Cardiac fibroblast (primary cell): ENCODE results near the gene SPATC1L.

ENCODE experiments used
- DNase-seq, 2 donors: peaks; one replicate each; pipeline versions ENCODE4 v3.0.0 to v3.0.0-alpha.2; 2010; ENCODE audit warnings: low read depth in 2 of 2
- H3K4me3 ChIP-seq, 2 donors: replicated peaks in 1 of 2; 1 replicate in 1 of 2; 2 replicates in 1 of 2; pipeline ENCODE4 v1.5.1; 2011; ENCODE audit warnings: low read depth in 2 of 2, low read length in 2 of 2, mild to moderate bottlenecking in 2 of 2, moderate library complexity in 1 of 2
- TF ChIP-seq, protein P1 (sequence below): IDR thresholded peaks from one replicate; pipeline ENCODE4 v1.5.1; 2011; ENCODE audit warnings: low read depth, mild to moderate bottlenecking, low read length, inconsistent platforms

Gene SPATC1L

DNA sequence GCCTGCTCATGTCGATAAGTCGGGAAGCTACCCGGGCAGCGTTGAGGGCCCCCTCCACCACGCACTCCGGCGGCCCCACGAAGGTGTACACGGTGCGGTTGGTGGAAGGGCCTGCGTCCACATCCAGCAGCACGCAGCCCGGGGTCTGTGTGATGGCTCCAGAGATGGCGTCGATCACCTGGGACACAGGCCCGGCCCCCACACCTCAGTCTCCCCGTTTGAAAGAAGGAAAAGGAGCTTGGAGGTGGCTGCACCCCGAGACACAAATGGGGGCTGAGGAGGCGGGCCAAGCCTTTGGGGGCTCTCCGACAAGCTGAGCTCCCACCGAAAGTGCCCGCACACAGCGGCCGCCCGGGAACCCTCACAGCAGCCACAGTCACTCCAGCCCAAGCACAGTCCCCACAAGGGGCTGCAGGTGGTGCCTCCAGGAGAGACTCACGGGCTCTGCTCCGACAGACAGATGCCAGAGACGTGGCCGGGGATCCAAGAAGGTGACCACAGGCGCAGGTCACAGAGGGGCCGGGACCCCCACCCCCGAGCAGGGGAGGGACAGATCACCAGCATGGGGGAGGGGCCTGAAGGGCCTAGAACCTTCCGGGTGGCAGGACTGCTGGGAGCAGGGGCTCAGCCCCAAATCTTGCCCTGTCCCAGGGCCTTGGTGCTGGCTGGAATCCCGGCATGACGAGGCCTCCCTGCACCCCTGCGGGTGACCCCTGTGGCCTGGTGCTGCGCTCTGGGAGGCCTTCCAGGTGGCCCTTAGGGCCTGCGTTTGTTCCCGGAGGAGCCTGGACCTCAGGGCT, 29.9 kb downstream of the SPATC1L start:
- TF ChIP-seq, protein P1, sequence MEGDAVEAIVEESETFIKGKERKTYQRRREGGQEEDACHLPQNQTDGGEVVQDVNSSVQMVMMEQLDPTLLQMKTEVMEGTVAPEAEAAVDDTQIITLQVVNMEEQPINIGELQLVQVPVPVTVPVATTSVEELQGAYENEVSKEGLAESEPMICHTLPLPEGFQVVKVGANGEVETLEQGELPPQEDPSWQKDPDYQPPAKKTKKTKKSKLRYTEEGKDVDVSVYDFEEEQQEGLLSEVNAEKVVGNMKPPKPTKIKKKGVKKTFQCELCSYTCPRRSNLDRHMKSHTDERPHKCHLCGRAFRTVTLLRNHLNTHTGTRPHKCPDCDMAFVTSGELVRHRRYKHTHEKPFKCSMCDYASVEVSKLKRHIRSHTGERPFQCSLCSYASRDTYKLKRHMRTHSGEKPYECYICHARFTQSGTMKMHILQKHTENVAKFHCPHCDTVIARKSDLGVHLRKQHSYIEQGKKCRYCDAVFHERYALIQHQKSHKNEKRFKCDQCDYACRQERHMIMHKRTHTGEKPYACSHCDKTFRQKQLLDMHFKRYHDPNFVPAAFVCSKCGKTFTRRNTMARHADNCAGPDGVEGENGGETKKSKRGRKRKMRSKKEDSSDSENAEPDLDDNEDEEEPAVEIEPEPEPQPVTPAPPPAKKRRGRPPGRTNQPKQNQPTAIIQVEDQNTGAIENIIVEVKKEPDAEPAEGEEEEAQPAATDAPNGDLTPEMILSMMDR: no peak
- H3K4me3 ChIP-seq: no peak overlapping the region
- DNase-seq: no peak

DNA sequence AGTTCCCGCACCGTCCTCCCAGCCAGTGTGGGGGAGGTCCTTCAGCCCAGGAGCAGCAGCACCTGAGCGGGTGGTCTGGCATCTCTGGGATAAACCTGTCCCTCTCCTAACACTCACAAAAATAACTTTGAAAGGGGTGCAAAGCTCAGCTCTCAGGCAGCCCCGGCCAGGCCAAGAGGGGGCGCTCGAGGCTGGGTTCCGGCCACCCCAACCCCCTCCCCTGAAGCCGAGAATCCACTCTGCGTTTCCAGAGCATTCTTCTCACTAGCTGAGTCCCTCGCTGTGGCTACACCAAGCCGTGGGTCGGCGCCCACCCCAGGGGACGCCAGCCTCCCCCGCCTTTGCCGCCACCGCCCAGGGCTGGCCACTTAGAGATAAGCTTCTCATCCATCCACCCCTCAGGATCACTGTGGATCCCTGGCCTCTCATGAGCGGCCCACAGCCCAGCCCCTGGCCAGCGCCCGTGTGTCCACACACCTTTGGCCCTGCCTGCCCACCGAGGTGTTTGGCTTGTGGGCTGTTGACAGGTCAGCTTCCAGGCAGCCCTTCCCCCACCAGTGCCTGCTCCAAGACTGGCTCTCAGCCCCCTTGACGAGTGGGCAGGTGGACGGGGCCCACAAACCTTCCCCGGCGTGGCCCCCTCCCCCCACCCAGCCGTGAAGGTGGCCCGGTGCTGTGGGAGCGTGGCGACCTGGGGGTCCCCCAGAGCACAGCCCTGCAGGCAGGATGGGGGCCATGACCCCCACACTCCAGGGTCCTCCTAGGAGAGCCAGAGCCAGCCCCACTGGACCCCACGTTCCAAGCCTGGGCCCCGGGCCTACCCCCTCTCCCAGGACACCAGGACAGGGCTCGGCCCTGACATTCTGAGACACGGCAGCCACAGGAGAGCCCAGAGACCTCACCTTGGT, 30.8 kb downstream of the SPATC1L start:
- DNase-seq: peak; percentile 49 to 66
- TF ChIP-seq, protein P1: peak; percentile 89
- peak overlapping the region in 1 of 2 donors; percentile 8 for H3K4me3 ChIP-seq

DNA sequence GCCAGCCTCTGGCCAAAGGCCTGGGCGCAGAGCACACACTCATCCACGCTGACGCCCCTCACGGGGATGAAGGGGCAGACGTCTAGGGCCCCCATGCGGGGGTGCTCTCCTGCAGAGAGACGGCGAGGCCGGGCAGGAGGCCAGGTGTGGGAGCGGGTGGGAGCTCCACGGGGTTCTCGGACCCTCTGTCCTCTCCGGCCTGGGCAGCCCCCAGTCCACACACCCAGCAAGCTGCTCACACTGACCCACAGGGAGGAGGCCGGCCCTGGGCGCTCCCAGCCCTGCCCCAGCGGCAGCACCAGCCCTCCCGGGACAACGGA, 31.4 kb downstream of the SPATC1L start:
- no peak for DNase-seq
- TF ChIP-seq, protein P1: no peak
- peak overlapping the region in 1 of 2 donors; percentile 8 for H3K4me3 ChIP-seq

DNA sequence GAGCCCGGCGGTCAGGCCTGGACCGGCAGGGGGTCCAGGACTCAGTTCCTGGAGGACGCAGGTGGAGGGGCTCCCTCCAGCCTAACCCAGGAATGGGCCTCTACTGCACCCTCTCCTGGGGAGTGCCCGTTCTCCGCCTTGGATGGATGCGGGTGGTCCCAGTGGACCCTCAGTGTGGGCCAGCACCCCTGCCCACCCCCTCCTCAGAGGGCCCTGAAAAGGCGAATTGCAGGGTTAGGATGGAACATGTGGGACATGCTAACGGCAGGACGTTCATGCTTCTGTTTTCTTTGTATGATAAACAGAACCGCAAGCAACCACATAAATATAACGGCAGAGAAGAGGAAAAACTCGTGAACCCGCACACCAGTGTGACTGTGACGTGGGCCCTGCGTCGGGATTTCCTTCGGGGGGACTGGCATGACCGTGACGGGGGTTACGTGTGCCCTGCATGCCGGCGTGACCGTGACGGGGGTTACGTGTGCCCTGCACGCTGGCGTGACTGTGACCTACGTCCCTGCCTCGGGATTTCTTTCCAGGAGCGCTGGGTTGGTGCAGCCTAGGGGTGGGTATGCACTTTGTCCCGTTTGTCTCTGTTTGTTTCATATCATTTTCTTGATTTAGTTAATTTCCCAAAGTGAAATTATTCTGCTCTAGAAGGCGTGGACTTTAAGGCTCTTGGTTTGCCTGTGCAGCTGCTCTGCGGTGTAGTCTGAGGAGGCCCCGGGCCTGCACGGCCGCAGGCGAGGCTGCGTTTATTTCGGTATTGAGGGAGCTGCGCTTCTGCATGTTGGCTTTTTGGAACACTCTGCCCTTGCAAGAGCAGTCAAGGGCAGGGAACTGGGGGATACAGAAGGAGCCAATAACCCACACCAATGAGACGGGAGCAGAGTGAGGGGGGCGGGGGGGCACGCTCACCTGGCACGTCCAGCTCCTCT, 32.0 kb downstream of the SPATC1L start:
- TF ChIP-seq, protein P1: no peak
- DNase-seq: no peak
- no peak overlapping the region for H3K4me3 ChIP-seq

DNA sequence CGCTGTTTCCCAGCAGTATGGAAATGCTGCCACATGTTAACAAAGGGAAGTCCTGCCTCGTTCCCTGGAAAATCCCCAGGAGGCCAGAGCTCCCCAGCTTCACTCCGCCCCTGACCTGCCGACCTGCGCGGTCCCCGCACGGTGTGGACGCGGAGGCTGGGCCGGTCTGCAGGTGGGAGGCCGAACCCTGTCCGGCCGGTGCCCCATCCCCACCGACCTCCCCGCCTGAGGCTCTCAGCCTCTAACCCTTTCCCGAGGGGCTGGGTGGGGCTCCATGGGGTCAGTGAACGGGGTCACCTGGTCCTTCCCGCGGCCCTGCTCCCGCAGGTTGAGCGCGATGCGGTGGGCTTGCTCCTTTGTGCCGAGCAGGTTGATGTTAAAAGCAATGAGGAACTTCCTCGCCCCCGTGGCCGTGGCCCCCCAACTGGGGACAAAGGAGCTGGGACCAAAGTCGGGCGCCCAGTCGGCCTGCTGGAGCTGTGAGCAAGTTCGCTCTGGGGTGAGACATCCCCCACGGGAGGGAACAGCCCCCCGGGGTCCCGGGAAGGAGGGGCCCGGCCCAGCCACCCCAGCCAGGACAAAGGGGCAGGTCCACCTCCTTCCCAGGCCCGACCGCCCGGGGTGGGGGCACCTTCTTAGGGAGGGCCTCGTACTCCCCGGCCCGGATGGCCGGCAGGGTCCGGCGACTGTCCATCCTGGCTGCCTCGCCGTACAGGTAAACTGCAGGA, 32.8 kb downstream of the SPATC1L start:
- no peak overlapping the region for H3K4me3 ChIP-seq
- DNase-seq: no peak
- TF ChIP-seq, protein P1: no peak
